ENCODE data around the gene FABP3. TPM values are rescaled to one million over a fixed set of nuclear protein-coding genes. Genes with fewer than 3 reads are reported as not detected.

The FABP3 gene
- total RNA-seq, 4 donors from 2014 or later, result 4.9 to 15.6 (median 12.9) TPM

GRCh38 chr1:31364561-31365250 lies 8.2 kb downstream of the FABP3 start:
- ATAC-seq (ENCODE audit: low FRiP score), result no peak
- no peak for DNase-seq (ENCODE audit: low spot score)
- TF ChIP-seq, protein P1, sequence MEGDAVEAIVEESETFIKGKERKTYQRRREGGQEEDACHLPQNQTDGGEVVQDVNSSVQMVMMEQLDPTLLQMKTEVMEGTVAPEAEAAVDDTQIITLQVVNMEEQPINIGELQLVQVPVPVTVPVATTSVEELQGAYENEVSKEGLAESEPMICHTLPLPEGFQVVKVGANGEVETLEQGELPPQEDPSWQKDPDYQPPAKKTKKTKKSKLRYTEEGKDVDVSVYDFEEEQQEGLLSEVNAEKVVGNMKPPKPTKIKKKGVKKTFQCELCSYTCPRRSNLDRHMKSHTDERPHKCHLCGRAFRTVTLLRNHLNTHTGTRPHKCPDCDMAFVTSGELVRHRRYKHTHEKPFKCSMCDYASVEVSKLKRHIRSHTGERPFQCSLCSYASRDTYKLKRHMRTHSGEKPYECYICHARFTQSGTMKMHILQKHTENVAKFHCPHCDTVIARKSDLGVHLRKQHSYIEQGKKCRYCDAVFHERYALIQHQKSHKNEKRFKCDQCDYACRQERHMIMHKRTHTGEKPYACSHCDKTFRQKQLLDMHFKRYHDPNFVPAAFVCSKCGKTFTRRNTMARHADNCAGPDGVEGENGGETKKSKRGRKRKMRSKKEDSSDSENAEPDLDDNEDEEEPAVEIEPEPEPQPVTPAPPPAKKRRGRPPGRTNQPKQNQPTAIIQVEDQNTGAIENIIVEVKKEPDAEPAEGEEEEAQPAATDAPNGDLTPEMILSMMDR (IDR thresholded peaks at IDR 0.05), result no peak

GRCh38 chr1:31362032-31362431 lies 10.8 kb downstream of the FABP3 start:
- ATAC-seq (ENCODE audit: low FRiP score) (no peak), DNase-seq (ENCODE audit: low spot score) (no peak)
- TF ChIP-seq, protein P1 (IDR thresholded peaks at IDR 0.05), result no peak

- no peak for ATAC-seq (ENCODE audit: low FRiP score)
- TF ChIP-seq, protein P1 (IDR thresholded peaks at IDR 0.05), result no peak
- DNase-seq (ENCODE audit: low spot score), result no peak
Measured at GRCh38 chr1:31361607-31362006, 11.3 kb downstream of the FABP3 start.

GRCh38 chr1:31356427-31356826 lies 16.4 kb downstream of the FABP3 start:
- no peak for DNase-seq (ENCODE audit: low spot score)
- TF ChIP-seq, protein P1 (IDR thresholded peaks at IDR 0.05), result no peak
- ATAC-seq (ENCODE audit: low FRiP score), result no peak

- TF ChIP-seq, protein P1 (IDR thresholded peaks at IDR 0.05), result no peak
- no peak for DNase-seq (ENCODE audit: low spot score)
- ATAC-seq (ENCODE audit: low FRiP score), result no peak
Measured at GRCh38 chr1:31354283-31354682, 18.6 kb downstream of the FABP3 start.

GRCh38 chr1:31348449-31348848 lies 24.4 kb downstream of the FABP3 start:
- DNase-seq (ENCODE audit: low spot score) (no peak), ATAC-seq (ENCODE audit: low FRiP score) (no peak)
- TF ChIP-seq, protein P1 (IDR thresholded peaks at IDR 0.05), result no peak

GRCh38 chr1:31346785-31347184 lies 26.1 kb downstream of the FABP3 start:
- TF ChIP-seq, protein P1 (IDR thresholded peaks at IDR 0.05), result no peak
- DNase-seq (ENCODE audit: low spot score), result no peak
- ATAC-seq (ENCODE audit: low FRiP score), result no peak
